Measurements from ENCODE around the gene PDE11A. TPM values are rescaled to one million over a fixed set of nuclear protein-coding genes. Genes with fewer than 3 reads are reported as not detected.
"Not testable (repeated sequence)": the region's sequence is repeated elsewhere in the genome, so short reads cannot be mapped to it uniquely, and the experiment has no call there.

Gene PDE11A
- total RNA-seq, 2 donors from 2014 or later = 0.28 to 3.5 TPM

- H3K9me3 ChIP-seq = no peaks in the 10 kb centered on the region
- DNase-seq (ENCODE audit: low spot score) = no peak
- no peaks in the 10 kb centered on the region for H3K36me3 ChIP-seq
- no peaks in the 10 kb centered on the region for H3K27me3 ChIP-seq (replicated peaks; ENCODE audit: insufficient read depth)
- TF ChIP-seq CTCF (IDR thresholded peaks at IDR 0.05) = no peak
- no peak overlapping the region for H3K4me3 ChIP-seq
- no peaks in the 10 kb centered on the region for H3K4me1 ChIP-seq (ENCODE audit: control insufficient read depth in 1 of 2, low read depth in 2 of 2)
- no peak for ATAC-seq (ENCODE audit: insufficient number of reproducible peaks, low FRiP score, low read depth)
- no peak overlapping the region for H3K27ac ChIP-seq
Observed at GRCh38 chr2:177952151-177952550, 120.4 kb downstream of the PDE11A start.

GRCh38 chr2:177947598-177947997 is 125.0 kb downstream of the PDE11A start:
- not testable (repeated sequence) for H3K4me3 ChIP-seq; H3K4me1 ChIP-seq (ENCODE audit: control insufficient read depth in 1 of 2, low read depth in 2 of 2); H3K27me3 ChIP-seq (replicated peaks; ENCODE audit: insufficient read depth); DNase-seq (ENCODE audit: low spot score); ATAC-seq (ENCODE audit: insufficient number of reproducible peaks, low FRiP score, low read depth); H3K9me3 ChIP-seq; H3K36me3 ChIP-seq; H3K27ac ChIP-seq

- not testable (repeated sequence) for H3K4me3 ChIP-seq; DNase-seq (ENCODE audit: low spot score); H3K27me3 ChIP-seq (replicated peaks; ENCODE audit: insufficient read depth); H3K4me1 ChIP-seq (ENCODE audit: control insufficient read depth in 1 of 2, low read depth in 2 of 2); H3K27ac ChIP-seq; H3K9me3 ChIP-seq; ATAC-seq (ENCODE audit: insufficient number of reproducible peaks, low FRiP score, low read depth); H3K36me3 ChIP-seq
Observed at GRCh38 chr2:177944530-177944929, 128.0 kb downstream of the PDE11A start.

GRCh38 chr2:177942731-177943130 is 129.8 kb downstream of the PDE11A start:
- no peaks in the 10 kb centered on the region for H3K27me3 ChIP-seq (replicated peaks; ENCODE audit: insufficient read depth)
- DNase-seq (ENCODE audit: low spot score) (no peak), ATAC-seq (ENCODE audit: insufficient number of reproducible peaks, low FRiP score, low read depth) (no peak)
- H3K4me1 ChIP-seq (ENCODE audit: control insufficient read depth in 1 of 2, low read depth in 2 of 2) = no peaks in the 10 kb centered on the region
- no peak for TF ChIP-seq CTCF (IDR thresholded peaks at IDR 0.05)
- H3K4me3 ChIP-seq = no peak overlapping the region
- H3K27ac ChIP-seq = no peak overlapping the region
- H3K9me3 ChIP-seq = no peaks in the 10 kb centered on the region
- no peaks in the 10 kb centered on the region for H3K36me3 ChIP-seq

- no peak for TF ChIP-seq CTCF (IDR thresholded peaks at IDR 0.05)
- H3K4me1 ChIP-seq (ENCODE audit: control insufficient read depth in 1 of 2, low read depth in 2 of 2) = peaks cover 0 to 12% of the 10 kb centered on the region in 2 donors
- H3K4me3 ChIP-seq = no peak overlapping the region
- ATAC-seq (ENCODE audit: insufficient number of reproducible peaks, low FRiP score, low read depth) = no peak
- no peaks in the 10 kb centered on the region for H3K9me3 ChIP-seq
- no peaks in the 10 kb centered on the region for H3K36me3 ChIP-seq
- H3K27me3 ChIP-seq (replicated peaks; ENCODE audit: insufficient read depth) = no peaks in the 10 kb centered on the region
- DNase-seq (ENCODE audit: low spot score) = no peak
- no peak overlapping the region for H3K27ac ChIP-seq
Observed at GRCh38 chr2:177939211-177939610, 133.4 kb downstream of the PDE11A start.

GRCh38 chr2:177930916-177931315 is 141.7 kb downstream of the PDE11A start:
- no peaks in the 10 kb centered on the region for H3K36me3 ChIP-seq
- H3K27me3 ChIP-seq (replicated peaks; ENCODE audit: insufficient read depth) = no peaks in the 10 kb centered on the region
- TF ChIP-seq CTCF (IDR thresholded peaks at IDR 0.05) = no peak
- DNase-seq (ENCODE audit: low spot score) = no peak
- no peak overlapping the region for H3K27ac ChIP-seq
- no peak for ATAC-seq (ENCODE audit: insufficient number of reproducible peaks, low FRiP score, low read depth)
- peaks cover 0 to 5% of the 10 kb centered on the region in 2 donors for H3K4me1 ChIP-seq (ENCODE audit: control insufficient read depth in 1 of 2, low read depth in 2 of 2)
- H3K4me3 ChIP-seq = no peak overlapping the region
- H3K9me3 ChIP-seq = no peaks in the 10 kb centered on the region

Data from thoracic aorta (tissue), 2 donors.